ENCODE measurements around the gene DGCR8.

- TF ChIP-seq CTCF (IDR thresholded peaks at IDR 0.05) (no peak), POLR2A (IDR thresholded peaks at IDR 0.05) (no peak)
Observed at GRCh38 chr22:20099099-20099711, 19.2 kb downstream of the DGCR8 start.
